SK-N-MC (cell line): Measurements from ENCODE around the gene ANKRD50.

Experiments used
- EZH2 ChIP-seq: fragments of 200-600 bp; sonication (generic); IDR thresholded peaks from one replicate; pipeline ENCODE4 v1.6.1; 2017; ENCODE audit warnings: antibody characterized with exemption
- POLR2AphosphoS5 ChIP-seq: IDR thresholded peaks from 2 replicates; pipeline ENCODE4 v1.6.1; 2012; ENCODE audit warnings: mild to moderate bottlenecking, low read depth, low read length, borderline replicate concordance

- TF ChIP-seq POLR2AphosphoS5 (no peak), EZH2 (no peak)
These were observed 72.4 kb downstream of the ANKRD50 start for GRCh38 chr4:124640022-124640730.
